ENCODE results near the gene LITAF. TPM values are rescaled to one million over a fixed set of nuclear protein-coding genes. Genes with fewer than 3 reads are reported as not detected.

Gene LITAF
- total RNA-seq, 2 donors from 2014 or later = 36.6 to 62.9 TPM

DNA sequence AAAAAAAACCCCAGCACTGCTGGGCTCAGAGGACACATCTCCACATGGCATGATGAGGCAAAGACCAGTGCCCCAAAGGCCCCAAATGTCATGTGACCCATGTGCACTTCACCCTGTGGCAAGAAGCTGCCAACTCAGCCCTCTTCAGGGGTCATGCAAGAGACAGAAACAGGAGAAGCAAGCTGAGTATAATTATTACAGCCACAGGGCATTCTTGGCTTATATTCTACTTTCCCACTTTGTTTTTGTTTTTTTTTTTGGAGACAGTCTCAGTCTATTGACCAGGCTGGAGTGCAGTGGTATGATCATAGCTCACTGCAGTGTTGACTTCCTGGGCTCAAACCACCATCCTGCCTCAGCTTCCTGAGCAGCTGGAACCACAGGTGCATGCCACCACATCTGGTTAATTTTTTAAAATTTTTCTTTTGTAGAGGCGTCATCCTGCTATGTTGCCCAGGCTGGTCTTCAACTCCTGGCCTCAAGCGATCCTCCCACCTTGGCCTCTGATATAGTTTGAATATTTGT, 32.7 kb upstream of the LITAF start:
- Mint-ChIP-seq H3K27me3 (ENCODE audit: insufficient read depth) (peaks cover 2% of the 10 kb centered on the region), H3K36me3 (ENCODE audit: low read depth) (no peaks in the 10 kb centered on the region), H3K27ac (no peak overlapping the region), H3K4me3 (no peak overlapping the region), H3K4me1 (peaks cover 9% of the 10 kb centered on the region), H3K9me3 (peaks cover 3% of the 10 kb centered on the region)
- no peaks in the 10 kb centered on the region for H3K36me3 ChIP-seq (ENCODE audit: control insufficient read depth, insufficient read depth, low read length)
- no peak overlapping the region for H3K27ac ChIP-seq (ENCODE audit: low read depth, low read length)
- TF ChIP-seq, protein P1, sequence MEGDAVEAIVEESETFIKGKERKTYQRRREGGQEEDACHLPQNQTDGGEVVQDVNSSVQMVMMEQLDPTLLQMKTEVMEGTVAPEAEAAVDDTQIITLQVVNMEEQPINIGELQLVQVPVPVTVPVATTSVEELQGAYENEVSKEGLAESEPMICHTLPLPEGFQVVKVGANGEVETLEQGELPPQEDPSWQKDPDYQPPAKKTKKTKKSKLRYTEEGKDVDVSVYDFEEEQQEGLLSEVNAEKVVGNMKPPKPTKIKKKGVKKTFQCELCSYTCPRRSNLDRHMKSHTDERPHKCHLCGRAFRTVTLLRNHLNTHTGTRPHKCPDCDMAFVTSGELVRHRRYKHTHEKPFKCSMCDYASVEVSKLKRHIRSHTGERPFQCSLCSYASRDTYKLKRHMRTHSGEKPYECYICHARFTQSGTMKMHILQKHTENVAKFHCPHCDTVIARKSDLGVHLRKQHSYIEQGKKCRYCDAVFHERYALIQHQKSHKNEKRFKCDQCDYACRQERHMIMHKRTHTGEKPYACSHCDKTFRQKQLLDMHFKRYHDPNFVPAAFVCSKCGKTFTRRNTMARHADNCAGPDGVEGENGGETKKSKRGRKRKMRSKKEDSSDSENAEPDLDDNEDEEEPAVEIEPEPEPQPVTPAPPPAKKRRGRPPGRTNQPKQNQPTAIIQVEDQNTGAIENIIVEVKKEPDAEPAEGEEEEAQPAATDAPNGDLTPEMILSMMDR (conservative IDR thresholded peaks at IDR 0.05) = no peak
- DNase-seq = no peak
- no peak overlapping the region for H3K4me3 ChIP-seq (ENCODE audit: low read length)
- H3K9ac ChIP-seq (ENCODE audit: extremely low read depth, low read length, poor library complexity, severe bottlenecking) = no peak overlapping the region
- WGBS, 2 experiments (ENCODE audit: insufficient coverage in 1 of 2, insufficient read length in 1 of 2) = 80 to 91% methylated on average over 2 of the region's 2 CpGs
- no peaks in the 10 kb centered on the region for H3K27me3 ChIP-seq (ENCODE audit: control insufficient read depth, insufficient read depth, low read length, poor library complexity, severe bottlenecking)
- H3K9me3 ChIP-seq (ENCODE audit: control insufficient read depth, low read length) = no peaks in the 10 kb centered on the region
- no peaks in the 10 kb centered on the region for H3K4me1 ChIP-seq (ENCODE audit: control insufficient read depth, insufficient read depth, low read length)

DNA sequence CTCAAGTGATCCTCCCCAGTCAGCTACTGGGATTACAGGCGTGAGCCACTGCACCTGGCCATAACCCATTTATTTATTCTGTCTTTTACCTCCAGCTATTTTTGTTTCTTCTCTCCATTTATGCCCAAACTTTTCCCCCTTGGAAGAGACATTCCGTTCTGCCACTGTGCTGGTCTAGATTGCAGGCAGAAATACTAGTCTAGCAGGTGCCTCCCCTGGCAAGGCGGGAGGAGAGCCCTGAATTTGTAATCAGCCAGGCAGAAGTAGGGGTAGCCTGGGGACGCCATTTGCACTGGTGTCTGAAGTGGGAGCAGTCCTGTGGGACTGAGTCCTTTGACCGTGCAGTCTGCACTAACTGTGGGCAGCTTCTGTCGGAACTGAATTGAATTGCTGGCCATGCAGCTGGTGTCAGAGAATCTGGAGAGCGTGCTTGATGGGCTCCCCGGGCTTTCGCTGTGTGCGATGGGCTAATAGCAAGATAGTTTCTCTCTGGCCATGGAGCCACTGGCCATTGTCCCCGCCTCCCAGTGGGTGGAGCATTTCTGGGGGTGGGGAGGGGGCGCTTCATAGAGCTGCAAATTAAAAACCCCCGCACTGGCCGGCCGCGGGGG, 31.5 kb upstream of the LITAF start:
- H3K4me1 ChIP-seq (ENCODE audit: control insufficient read depth, insufficient read depth, low read length) = no peaks in the 10 kb centered on the region
- no peaks in the 10 kb centered on the region for H3K27me3 ChIP-seq (ENCODE audit: control insufficient read depth, insufficient read depth, low read length, poor library complexity, severe bottlenecking)
- Mint-ChIP-seq H3K4me1 (peaks cover 9% of the 10 kb centered on the region), H3K4me3 (no peak overlapping the region), H3K9me3 (peaks cover 3% of the 10 kb centered on the region), H3K27me3 (ENCODE audit: insufficient read depth) (peaks cover 2% of the 10 kb centered on the region), H3K27ac (no peak overlapping the region), H3K36me3 (ENCODE audit: low read depth) (no peaks in the 10 kb centered on the region)
- H3K9ac ChIP-seq (ENCODE audit: extremely low read depth, low read length, poor library complexity, severe bottlenecking) = no peak overlapping the region
- no peaks in the 10 kb centered on the region for H3K36me3 ChIP-seq (ENCODE audit: control insufficient read depth, insufficient read depth, low read length)
- TF ChIP-seq, protein P1 (conservative IDR thresholded peaks at IDR 0.05) = no peak
- H3K4me3 ChIP-seq (ENCODE audit: low read length) = no peak overlapping the region
- no peaks in the 10 kb centered on the region for H3K9me3 ChIP-seq (ENCODE audit: control insufficient read depth, low read length)
- DNase-seq = no peak
- WGBS, 2 experiments (ENCODE audit: insufficient coverage in 1 of 2, insufficient read length in 1 of 2) = 85 to 90% methylated on average over 13 to 16 of the region's 16 CpGs
- H3K27ac ChIP-seq (ENCODE audit: low read depth, low read length) = no peak overlapping the region

DNA sequence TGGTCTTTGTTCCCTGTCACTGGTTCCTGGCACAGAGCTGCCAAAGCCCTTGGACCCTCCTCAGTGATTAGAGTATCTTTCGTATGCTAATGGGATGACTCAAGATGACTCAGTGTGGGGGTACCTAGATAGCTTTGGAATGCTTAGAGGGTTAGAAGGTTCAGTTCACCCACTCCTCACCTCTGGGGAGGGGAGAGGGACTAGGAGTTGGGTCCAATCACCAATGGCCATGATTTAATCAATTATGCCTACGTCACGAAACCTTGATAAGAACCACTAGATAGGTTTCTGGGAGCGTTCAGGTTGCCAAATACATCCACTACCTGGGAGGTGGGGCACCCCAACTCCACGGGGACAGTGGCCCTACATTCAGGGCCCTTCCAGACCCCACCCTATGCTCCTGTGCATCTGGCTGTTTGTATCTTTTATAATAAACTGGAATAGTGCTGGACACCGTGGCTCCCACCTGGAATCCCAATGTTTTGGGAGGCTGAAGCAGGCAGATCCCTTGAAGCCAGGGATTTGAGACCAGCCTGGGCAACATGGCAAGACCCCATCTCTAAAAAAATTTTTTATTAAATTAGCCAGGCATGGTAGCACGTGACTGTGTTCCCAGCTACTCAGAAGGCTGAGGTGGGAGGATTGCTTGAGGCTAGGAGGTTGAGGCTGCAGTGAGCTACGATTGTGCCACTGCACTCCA, 29.2 kb upstream of the LITAF start:
- Histone ChIP-seq H3K9ac (ENCODE audit: extremely low read depth, low read length, poor library complexity, severe bottlenecking) (no peak overlapping the region), H3K36me3 (ENCODE audit: control insufficient read depth, insufficient read depth, low read length) (no peaks in the 10 kb centered on the region), H3K27ac (ENCODE audit: low read depth, low read length) (no peak overlapping the region), H3K9me3 (ENCODE audit: control insufficient read depth, low read length) (no peaks in the 10 kb centered on the region), H3K27me3 (ENCODE audit: control insufficient read depth, insufficient read depth, low read length, poor library complexity, severe bottlenecking) (no peaks in the 10 kb centered on the region), H3K4me3 (ENCODE audit: low read length) (no peak overlapping the region), H3K4me1 (ENCODE audit: control insufficient read depth, insufficient read depth, low read length) (no peaks in the 10 kb centered on the region)
- DNase-seq = peak; percentile 79
- Mint-ChIP-seq H3K4me3 (no peak overlapping the region), H3K36me3 (ENCODE audit: low read depth) (no peaks in the 10 kb centered on the region), H3K27me3 (ENCODE audit: insufficient read depth) (peaks cover 5% of the 10 kb centered on the region), H3K9me3 (peaks cover 3% of the 10 kb centered on the region), H3K4me1 (peaks cover 8% of the 10 kb centered on the region), H3K27ac (no peak overlapping the region)
- WGBS, 2 experiments (ENCODE audit: insufficient coverage in 1 of 2, insufficient read length in 1 of 2) = 63 to 64% methylated on average over 3 to 8 of the region's 8 CpGs
- TF ChIP-seq, protein P1 (conservative IDR thresholded peaks at IDR 0.05) = no peak
